Bronchial epithelial cell (primary cell): ENCODE data around the gene ZFAND3. TPM values are rescaled to one million over a fixed set of nuclear protein-coding genes. Genes with fewer than 3 reads are reported as not detected.

Experiments
- DNase-seq: peaks from one replicate; pipeline ENCODE4 v3.0.0-alpha.2; 2010; ENCODE audit warnings: low read depth
- FAIRE-seq: peaks from 2 replicates; lab custom pipeline; 2011; peaks lifted over from hg19 to GRCh38; lab: Jason Lieb, UNC
- H3K27me3 ChIP-seq: 2 replicates; pipeline ENCODE4 v1.5.1; 2011; ENCODE audit warnings: low read length; ENCODE audit not compliant: control insufficient read depth, insufficient read depth
- H3K36me3 ChIP-seq: 2 replicates; pipeline ENCODE4 v1.5.1; 2011; ENCODE audit warnings: low read length; ENCODE audit not compliant: control insufficient read depth, insufficient read depth
- H3K4me3 ChIP-seq: 2 replicates; pipeline ENCODE4 v1.5.1; 2011; ENCODE audit warnings: mild to moderate bottlenecking, low read depth, low read length, control low read depth
- CTCF ChIP-seq: IDR thresholded peaks from 2 replicates; pipeline ENCODE4 v1.5.1; 2011; ENCODE audit warnings: mild to moderate bottlenecking, moderate library complexity, low read length, control low read depth, inconsistent platforms; ENCODE audit not compliant: insufficient read depth, severe bottlenecking
- total RNA-seq: library from RNA; depleted of rRNA; stranded (reverse); fragments of >200 nt; gene quantifications from 2 replicates; pipeline ENCODE4 v1.2.1, GENCODE V29; 2014

The ZFAND3 gene
- total RNA-seq, 1 donor from 2014 or later = 25.5 TPM

DNA sequence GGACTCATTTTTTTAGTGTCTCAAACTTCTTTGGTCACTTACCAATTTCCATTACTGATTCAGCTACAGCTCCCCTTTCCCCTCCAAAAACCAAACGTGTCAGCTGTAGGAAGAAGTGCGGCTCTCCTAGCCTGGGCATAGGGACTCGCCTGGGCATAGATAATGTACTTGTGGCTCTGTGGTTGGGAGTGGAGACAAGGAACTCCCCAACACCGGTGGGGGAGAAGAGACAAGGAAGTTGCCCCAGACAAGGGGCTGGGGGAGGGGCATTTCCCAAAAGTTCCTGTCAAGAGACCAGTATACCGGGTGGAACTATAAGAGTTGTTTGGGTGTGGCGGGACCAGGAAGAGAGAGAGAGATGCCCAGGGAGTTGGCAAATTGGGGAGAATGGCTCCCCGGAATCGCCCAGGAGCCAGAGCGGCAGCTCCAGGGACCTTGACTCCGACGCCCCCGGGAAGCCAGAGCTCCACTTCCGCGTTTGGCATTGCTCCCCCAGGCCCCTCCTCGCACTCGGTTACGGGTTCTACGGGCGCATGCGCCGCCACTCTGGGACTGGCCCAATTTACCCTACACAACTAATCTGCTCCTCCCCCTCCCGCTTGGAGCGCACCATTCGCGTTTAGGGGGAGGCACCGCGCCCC is 871 bp upstream of the ZFAND3 start:
- TF ChIP-seq CTCF = no peak
- Histone ChIP-seq H3K36me3 (no peaks in the 10 kb centered on the region), H3K27me3 (no peaks in the 10 kb centered on the region), H3K4me3 (peak overlapping the region; percentile 72)
- DNase-seq (peak; percentile 83), FAIRE-seq (no peak)

DNA sequence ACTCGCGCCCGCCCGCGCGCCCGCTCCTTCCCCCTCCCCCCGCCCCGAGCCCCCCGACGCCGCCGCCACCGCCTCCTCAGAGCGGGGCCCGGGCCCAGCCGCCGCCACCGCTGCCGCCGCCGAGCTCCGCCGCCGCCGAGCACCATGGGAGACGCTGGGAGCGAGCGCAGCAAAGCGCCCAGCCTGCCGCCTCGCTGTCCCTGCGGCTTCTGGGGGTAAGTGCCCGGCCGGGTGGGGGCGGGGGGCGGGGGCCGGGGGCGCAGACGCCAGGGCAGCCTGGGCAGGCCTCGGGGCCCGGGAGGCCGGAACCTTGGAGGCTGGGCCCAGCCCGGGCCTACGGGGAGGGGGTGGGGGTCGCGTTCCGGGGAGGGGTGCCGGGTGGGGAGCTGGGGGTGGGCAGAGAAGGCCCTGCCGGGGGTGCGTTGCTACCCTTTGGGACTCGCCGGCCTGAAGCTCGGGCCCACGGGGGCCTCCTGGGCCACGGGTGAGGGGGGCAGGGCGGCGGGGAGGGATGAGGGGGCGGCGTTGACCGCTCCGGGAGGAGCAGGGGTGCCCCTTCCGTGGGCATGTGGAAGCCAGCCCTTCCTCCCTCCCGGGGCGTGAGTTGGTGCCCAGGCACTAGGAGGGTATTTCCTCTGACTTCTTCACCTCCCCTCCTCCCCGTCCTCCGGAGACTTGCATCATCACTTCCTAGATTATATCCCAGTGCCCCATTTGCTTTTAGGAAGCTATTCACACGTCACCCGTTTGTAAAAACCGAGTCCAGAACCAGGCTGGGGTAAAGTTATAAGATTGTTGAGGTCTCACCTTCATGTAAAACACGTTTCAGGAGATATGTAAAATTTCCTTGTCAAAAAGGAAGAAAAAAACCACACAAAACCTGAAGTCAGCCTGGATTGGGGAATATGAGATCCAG is 533 bp downstream of the ZFAND3 start:
- FAIRE-seq (no peak), DNase-seq (peak; percentile 85)
- Histone ChIP-seq H3K27me3 (no peaks in the 10 kb centered on the region), H3K4me3 (peak overlapping the region; percentile 72), H3K36me3 (no peaks in the 10 kb centered on the region)
- no peak for TF ChIP-seq CTCF

DNA sequence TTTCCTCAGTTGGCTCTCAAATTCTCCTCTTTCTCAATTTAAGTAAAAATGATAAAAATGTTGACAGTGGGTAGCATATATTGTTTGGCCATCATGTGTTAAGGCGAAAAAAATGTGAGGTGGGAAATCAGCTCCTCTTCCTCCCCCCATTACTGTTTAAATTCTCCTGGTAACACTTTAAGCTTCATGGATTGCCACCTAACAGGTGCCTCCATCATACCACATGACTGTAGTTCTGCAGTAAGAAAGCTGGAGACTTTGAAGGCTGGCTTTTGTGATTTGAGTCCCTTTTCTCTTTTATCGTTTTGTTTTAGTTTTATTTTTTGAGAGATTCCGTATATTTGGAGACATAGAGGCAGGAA is 1.2 kb downstream of the ZFAND3 start:
- Histone ChIP-seq H3K4me3 (peak overlapping the region; percentile 72), H3K27me3 (no peaks in the 10 kb centered on the region), H3K36me3 (no peaks in the 10 kb centered on the region)
- TF ChIP-seq CTCF = no peak
- FAIRE-seq (no peak), DNase-seq (no peak)

DNA sequence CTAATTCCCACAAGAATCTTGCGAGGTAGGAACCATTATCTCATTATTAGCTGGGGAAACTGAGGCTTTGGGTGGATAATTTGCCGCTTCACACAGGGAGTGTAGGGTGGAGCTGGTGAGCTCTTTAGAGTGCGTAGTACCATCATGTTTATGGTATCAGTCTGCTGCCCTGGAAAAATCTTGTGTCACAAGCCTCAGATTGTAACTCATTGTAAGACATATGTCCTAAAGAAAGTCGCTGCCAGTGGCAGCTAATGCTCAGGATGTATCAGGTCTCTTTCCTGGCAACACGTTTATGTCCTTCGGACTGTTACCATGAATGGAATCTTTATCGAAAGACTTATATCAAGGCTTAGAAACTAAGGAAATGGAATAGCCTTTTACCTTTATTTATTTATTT is 1.9 kb downstream of the ZFAND3 start:
- no peak for TF ChIP-seq CTCF
- no peaks in the 10 kb centered on the region for H3K27me3 ChIP-seq
- DNase-seq (no peak), FAIRE-seq (no peak)
- no peak overlapping the region for H3K4me3 ChIP-seq
- no peaks in the 10 kb centered on the region for H3K36me3 ChIP-seq

- H3K36me3 ChIP-seq = no peaks in the 10 kb centered on the region
- no peak for TF ChIP-seq CTCF
- no peak overlapping the region for H3K4me3 ChIP-seq
- H3K27me3 ChIP-seq = no peaks in the 10 kb centered on the region
- FAIRE-seq (no peak), DNase-seq (peak; percentile 79)
Observed at GRCh38 chr6:37822851-37823682, 3.5 kb downstream of the ZFAND3 start.
